GM19395 (cell line): ENCODE data around the gene NAPSA.

Experiments
- ATAC-seq: cut with Tn5 transposase; IDR thresholded peaks from one replicate; pipeline ENCODE4 v1.9.1; 2021; ENCODE audit warnings: mild to moderate bottlenecking, moderate library complexity; ENCODE audit not compliant: unreplicated experiment

The NAPSA gene

GRCh38 chr19:50320051-50320450 is 45.4 kb downstream of the NAPSA start:
- ATAC-seq, result no peak

- ATAC-seq, result no peak
These were observed 46.3 kb downstream of the NAPSA start for GRCh38 chr19:50319156-50319555.

GRCh38 chr19:50318438-50318837 is 47.0 kb downstream of the NAPSA start:
- no peak for ATAC-seq

- ATAC-seq, result no peak
These were observed 48.3 kb downstream of the NAPSA start for GRCh38 chr19:50317115-50317514.

GRCh38 chr19:50315773-50316448 is 49.5 kb downstream of the NAPSA start:
- no peak for ATAC-seq

GRCh38 chr19:50314724-50315708 is 50.4 kb downstream of the NAPSA start:
- ATAC-seq, result no peak

- no peak for ATAC-seq
These were observed 51.5 kb downstream of the NAPSA start for GRCh38 chr19:50313812-50314536.

- ATAC-seq, result no peak
These were observed 52.2 kb downstream of the NAPSA start for GRCh38 chr19:50312967-50313811.

- no peak for ATAC-seq
These were observed 53.5 kb downstream of the NAPSA start for GRCh38 chr19:50311723-50312635.

GRCh38 chr19:50310759-50311465 is 54.5 kb downstream of the NAPSA start:
- ATAC-seq, result no peak

- no peak for ATAC-seq
These were observed 55.9 kb downstream of the NAPSA start for GRCh38 chr19:50309396-50310125.

- no peak for ATAC-seq
These were observed 56.4 kb downstream of the NAPSA start for GRCh38 chr19:50308991-50309390.
